GM10847 (cell line): ENCODE data around the gene PCGF2.
A peak's percentile ranks its signal among the peaks of the same experiment; 100 is the strongest.

Experiments
- POLR2A ChIP-seq: IDR thresholded peaks from 2 replicates; pipeline ENCODE4 v1.6.1; 2011; ENCODE audit not compliant: insufficient read length; ENCODE audit errors: extremely low read depth

PCGF2 gene

GRCh38 chr17:38761612-38762011 is 13.5 kb upstream of the PCGF2 start:
- TF ChIP-seq POLR2A: no peak

GRCh38 chr17:38753071-38753506 is 5.0 kb upstream of the PCGF2 start:
- TF ChIP-seq POLR2A: no peak

GRCh38 chr17:38752308-38753070 is 4.4 kb upstream of the PCGF2 start, which contains the start of gene PSMB3:
TSS of gene PSMB3 (plus strand) at chr17:38752741. CDS start at chr17:38752827, 86 bp downstream.
- peak; percentile 49 for TF ChIP-seq POLR2A

GRCh38 chr17:38751808-38752307 is 3.7 kb upstream of the PCGF2 start:
- no peak for TF ChIP-seq POLR2A

- no peak for TF ChIP-seq POLR2A
Measured at GRCh38 chr17:38751144-38751807, 3.1 kb upstream of the PCGF2 start.

- TF ChIP-seq POLR2A: no peak
Measured at GRCh38 chr17:38750312-38751121, 2.4 kb upstream of the PCGF2 start.

GRCh38 chr17:38750044-38750311 is 1.8 kb upstream of the PCGF2 start:
- TF ChIP-seq POLR2A: no peak

GRCh38 chr17:38749223-38750043 is 1.3 kb upstream of the PCGF2 start:
- peak; percentile 45 for TF ChIP-seq POLR2A

GRCh38 chr17:38748892-38749222 is 721 bp upstream of the PCGF2 start:
- no peak for TF ChIP-seq POLR2A

GRCh38 chr17:38747463-38748148 is 530 bp downstream of the PCGF2 start:
- TF ChIP-seq POLR2A: no peak

GRCh38 chr17:38746849-38747462 is 1.2 kb downstream of the PCGF2 start:
- TF ChIP-seq POLR2A: no peak

- TF ChIP-seq POLR2A: no peak
Measured at GRCh38 chr17:38746004-38746848, 1.9 kb downstream of the PCGF2 start.

GRCh38 chr17:38745545-38745944 is 2.6 kb downstream of the PCGF2 start:
- no peak for TF ChIP-seq POLR2A
